ENCODE results near the gene SCAMP1.
"Not testable (repeated sequence)": the region's sequence is repeated elsewhere in the genome, so short reads cannot be mapped to it uniquely, and the experiment has no call there.

SCAMP1 gene

DNA sequence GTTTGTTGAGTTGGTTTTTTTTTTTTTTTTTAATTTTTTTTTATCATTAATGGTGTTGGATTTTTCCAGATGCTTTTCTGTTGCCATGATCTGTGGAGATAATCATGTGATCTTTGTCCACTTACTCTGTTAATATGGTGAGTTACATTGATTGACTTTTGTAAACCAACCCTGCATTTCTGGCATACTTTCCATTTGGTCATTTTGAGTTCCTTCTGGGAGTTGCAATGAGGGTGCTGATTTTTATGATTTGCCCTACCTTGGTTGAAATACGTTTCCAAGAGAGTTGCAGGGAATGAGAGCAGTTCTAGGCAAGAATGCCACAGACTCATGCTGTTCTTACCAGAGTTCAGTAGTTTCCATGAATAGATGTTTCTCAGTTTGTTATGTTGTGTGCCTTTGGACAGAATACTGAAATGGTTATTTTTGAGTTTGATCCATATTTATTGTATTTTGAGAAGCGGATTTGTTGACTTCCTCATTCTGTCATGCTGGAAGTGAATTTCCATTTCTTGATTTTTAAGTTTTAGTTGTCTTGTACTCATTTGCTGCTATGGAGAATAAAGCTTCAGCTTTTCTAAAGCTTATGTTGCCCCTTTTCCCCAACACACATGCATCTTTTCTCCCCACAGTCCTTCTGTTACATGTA is 69.0 kb downstream of the SCAMP1 start:
- no peak for DNase-seq (ENCODE audit: low read depth in 2 of 2)

DNA sequence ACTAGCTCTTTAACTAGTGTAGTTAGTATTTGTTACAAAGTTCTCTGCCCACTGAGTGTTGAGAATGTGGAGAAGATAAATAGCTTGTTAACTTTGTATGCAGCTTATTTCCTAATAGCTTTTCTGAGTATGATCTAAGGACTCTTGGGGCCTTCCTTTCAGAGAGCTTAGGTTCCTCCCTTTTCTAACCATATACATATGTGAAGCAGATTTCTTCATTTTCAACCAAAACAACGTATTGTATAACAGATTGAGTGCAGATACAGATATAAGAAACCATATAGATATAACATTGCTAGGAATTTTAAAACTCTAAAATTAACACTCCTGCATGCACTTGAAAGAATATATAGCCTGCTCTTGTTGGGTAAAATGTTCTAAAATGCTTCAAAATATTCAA is 70.4 kb downstream of the SCAMP1 start:
- no peak for DNase-seq (ENCODE audit: low read depth in 2 of 2)

DNA sequence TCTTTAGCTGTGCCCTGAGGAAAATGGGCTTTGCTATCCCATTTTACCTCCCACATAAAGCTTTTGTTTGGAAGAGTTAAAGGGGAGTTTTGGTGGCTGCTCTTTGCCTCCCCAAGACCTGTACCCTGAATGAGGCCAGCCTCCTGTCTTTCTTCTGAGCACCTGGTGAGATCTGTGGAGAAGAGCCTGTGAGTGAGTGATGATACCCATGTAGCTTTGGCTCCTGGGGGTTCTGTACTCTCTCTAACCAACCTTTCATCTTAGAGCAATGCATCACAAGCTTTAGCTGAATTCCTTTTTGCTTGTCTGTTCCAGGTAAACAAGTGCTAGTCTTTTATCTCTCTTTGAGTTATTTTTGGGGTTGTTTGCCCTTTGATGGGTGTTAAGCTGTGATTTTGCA is 73.6 kb downstream of the SCAMP1 start:
- no peak for DNase-seq (ENCODE audit: low read depth in 2 of 2)

DNA sequence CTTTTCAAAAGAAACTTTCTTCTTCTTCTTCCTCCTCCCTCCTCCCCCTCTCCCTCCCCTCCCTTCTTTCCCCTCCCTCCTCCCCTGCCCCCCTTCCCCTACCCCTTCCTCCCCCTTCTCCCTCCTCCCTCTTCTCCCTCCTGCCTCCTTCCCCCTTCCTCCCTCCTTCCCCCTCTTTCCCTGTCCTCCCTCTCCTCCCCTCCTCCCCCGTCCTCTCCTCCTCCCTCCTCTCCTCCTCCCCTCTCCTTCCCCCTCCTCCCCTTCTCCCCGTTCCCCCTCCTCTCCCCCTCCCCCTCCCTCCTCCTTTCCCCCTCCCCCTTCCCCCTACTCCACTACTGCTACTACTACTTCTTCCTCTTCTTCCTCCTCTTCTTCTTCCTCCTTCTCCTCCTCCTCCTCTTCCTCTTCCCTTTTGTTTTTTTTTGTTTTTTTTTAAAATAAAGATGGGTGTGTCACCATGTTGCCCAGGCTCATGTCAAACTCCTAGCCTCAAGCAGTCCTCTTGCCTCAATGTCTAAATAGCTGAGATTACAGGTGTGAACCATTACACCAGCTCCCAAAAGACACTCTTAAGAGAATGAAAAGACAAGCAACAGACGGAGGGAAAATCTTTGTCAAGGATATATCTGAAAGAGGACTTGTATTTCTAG is 87.5 kb downstream of the SCAMP1 start:
- no peak for DNase-seq (ENCODE audit: low read depth in 2 of 2)

DNA sequence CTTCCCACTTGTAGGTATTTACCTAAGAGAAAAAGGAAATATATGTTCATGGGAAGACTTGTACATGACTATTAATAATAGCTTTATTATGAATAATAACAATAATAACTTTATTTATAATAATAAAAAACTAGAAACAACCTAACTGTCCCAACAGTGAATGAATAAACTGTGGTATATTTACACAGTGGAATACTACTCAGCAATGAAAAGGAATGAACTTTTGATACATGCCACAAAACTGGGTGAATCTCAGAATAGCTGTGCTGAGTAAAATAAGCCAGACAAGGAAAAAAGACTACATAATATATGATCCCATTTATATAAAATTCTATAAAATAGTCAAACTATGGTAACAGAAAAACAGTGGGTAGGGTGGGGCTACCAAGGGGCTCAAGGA is 88.7 kb downstream of the SCAMP1 start:
- DNase-seq (ENCODE audit: low read depth in 2 of 2), result no peak

DNA sequence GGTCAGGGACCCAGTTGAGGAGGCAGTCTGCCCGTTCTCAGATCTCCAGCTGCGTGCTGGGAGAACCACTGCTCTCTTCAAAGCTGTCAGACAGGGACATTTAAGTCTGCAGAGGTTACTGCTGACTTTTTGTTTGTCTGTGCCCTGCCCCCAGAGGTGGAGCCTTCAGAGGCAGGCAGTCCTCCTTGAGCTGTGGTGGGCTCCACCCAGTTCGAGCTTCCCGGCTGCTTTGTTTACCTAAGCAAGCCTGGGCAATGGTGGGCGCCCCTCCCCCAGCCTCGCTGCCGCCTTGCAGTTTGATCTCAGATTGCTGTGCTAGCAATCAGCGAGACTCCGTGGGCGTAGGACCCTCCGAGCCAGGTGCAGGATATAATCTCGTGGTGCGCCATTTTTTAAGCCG is 97.1 kb downstream of the SCAMP1 start:
- DNase-seq (ENCODE audit: low read depth in 2 of 2), result not testable (repeated sequence)

DNA sequence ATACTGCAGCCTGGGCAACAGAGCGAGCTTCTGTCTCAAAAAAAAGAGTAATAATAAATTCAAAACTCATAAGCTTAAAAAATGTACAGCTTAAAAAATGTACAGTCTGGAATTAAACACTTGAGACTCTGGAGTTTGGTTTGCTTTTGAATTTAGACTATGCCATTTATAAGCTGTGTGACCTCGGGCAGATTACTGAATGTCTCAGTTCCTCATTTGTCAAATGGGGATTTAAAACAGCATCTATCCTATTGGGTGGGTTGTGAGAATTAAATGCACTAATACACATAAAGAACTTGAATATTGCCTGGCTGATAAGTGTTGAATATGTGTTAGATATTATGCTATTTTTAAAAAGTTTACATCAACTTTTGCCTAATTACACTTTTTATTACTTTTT is 98.4 kb downstream of the SCAMP1 start:
- DNase-seq (ENCODE audit: low read depth in 2 of 2), result no peak

DNA sequence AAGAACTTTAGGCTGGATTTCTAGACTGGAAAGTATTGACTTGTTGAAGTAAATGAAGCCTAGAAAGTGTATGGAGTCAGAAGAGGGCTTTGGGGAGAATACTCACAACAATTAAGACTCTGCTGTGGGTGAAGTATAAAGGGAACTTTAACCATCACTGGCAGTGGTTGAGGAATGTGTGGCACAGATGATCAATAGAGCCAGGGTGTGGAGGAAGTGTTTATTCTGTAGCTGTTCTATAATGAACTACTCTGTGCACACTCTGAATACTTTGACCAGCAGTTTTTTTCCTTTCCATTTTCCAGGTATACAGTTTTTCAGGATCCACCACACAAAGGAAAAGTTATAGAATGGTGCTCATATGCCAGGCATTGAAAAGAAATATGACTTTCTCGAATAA is 106.7 kb downstream of the SCAMP1 start:
- no peak for DNase-seq (ENCODE audit: low read depth in 2 of 2)

DNA sequence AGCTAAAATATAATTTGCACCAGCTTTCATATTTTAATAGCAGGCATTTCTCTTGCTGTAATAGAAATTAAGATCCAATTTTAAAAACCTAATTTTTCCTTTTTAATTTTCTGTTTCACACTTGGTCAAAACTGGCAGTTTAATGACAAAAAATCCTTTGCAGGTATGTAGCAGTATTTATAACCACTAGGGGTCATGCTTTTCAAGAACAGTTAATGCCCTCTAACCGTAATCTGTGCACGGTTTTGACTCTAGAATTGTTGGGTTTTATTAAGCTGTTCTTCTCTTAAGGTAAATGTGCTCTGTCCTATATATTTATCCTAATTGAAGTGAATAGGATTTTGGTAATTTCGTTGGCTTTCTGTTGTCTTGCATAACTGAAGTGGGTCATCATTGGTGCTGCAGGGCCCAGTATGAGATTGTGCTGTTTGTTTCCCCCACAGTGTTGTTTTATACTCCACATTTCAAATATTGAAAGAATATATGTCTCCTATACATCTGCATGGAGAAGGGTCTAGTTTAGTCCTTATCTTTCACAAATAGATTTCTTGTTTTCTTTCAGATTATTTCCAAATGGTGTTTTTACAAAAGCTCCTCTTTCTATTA is 107.4 kb downstream of the SCAMP1 start:
- no peak for DNase-seq (ENCODE audit: low read depth in 2 of 2)

DNA sequence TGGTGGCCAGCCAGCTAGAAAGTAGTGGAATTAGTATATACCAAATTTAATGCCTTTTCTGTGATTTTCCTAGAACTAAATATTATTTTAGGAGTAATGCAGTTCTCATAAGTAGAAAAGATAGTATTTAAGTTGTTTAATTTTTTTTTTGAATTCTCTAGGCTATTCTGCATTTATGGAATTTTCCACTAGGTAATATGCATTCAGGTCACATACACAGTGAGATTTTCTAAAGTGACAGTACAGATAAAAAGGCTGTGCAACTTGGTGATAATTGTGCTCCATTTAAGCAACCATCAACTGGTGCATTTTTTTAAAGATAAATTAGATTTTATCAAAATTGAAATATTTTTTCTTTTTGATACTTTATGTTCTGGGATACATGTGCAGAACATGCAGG is 111.5 kb downstream of the SCAMP1 start:
- no peak for DNase-seq (ENCODE audit: low read depth in 2 of 2)

DNA sequence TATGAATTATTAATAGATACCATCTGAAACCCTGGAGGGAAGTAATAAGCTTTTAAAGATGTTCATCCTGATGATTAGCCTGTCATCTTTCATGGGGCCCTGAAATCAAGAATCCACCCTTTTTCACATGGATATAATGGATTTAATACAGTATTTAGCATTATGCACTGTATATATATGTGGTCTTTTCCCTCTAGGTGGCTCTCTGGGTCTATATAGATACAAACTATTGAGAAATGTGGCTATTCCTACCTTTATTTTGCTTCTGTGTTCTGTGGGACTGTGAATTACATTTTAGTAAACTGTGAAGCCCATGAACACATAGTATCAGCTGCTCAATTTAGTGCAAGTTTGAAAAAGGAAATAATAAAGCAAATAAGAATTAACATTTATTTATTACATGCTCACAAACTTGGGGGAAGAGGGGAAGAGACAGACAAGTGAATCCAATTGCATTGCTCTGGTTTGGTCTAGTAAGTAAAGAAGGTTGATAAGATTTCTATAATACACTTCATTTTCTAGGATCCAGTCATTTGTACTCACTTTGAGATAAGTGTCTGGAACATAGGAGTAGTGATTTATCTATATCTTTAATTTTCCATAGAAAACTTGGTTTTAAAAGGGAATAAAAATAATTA is 112.2 kb downstream of the SCAMP1 start:
- DNase-seq (ENCODE audit: low read depth in 2 of 2), result no peak

DNA sequence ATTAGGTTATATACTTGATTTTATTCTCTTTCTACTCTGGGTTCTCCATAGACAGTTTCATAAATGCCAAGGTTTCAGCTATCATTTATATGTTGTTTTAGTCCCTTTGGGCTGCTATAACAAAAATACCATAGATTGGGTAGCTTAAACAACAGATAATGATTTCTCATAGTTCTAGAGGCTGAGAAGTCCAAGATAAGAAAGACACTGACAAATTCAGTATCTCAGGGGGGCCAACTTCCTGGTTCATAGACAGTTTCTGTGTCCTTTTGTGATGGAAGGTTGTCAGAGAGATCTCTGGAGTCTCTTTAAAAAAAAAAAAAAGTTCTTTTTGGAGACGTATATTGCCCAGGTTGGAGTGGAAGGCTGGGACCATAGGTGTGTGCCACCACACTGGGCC is 113.3 kb downstream of the SCAMP1 start:
- DNase-seq (ENCODE audit: low read depth in 2 of 2), result no peak

DNA sequence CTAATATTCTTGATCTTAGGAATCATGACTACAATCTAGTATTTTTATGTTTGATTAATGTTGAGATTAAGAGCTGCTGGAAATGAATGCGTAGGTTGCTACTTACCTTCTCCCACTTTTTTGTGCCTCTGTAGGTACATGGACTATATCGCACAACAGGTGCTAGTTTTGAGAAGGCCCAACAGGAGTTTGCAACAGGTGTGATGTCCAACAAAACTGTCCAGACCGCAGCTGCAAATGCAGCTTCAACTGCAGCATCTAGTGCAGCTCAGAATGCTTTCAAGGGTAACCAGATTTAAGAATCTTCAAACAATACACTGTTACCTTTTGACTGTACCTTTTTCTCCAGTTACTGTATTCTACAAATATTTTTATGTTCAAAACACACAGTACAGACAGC is 115.0 kb downstream of the SCAMP1 start:
- DNase-seq (ENCODE audit: low read depth in 2 of 2), result no peak

DNA sequence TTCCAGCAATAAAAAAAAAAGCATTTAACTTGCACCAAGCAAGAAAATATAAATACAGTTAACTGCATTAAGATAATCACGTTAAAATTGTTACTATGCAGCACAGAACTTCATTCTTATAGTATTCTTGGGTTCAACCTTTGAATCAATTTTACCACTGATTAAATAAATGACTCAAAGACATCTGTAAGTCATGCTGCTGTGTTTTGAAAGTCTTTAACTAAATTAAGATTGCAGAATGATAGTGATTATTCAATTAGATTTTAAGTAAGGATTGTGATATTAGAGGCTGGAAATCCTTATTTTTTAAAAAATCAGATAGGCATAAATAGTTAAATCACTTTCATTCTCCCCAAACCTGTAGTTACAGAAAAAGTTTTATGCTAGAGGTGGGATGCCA is 116.4 kb downstream of the SCAMP1 start:
- DNase-seq (ENCODE audit: low read depth in 2 of 2), result no peak

DNA sequence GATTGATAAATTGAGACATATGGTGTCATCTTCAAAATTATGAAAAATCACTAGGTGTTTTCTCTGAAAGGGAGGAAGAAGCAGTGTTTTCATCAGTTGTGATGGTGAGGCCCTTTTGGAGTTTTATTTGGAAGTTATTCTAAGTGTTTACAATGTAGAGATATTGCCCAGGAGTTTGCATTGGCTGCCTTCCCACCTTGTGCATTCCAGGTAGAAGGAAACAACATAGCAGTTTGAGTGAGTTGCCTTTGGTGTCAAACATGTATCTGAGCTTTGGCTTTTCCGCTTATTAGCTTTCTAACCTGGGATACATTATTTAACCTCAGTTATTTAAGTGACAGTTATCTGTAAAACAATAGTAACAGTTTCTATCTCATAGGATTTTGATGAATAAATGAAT is 122.5 kb downstream of the SCAMP1 start:
- DNase-seq (ENCODE audit: low read depth in 2 of 2), result no peak

DNA sequence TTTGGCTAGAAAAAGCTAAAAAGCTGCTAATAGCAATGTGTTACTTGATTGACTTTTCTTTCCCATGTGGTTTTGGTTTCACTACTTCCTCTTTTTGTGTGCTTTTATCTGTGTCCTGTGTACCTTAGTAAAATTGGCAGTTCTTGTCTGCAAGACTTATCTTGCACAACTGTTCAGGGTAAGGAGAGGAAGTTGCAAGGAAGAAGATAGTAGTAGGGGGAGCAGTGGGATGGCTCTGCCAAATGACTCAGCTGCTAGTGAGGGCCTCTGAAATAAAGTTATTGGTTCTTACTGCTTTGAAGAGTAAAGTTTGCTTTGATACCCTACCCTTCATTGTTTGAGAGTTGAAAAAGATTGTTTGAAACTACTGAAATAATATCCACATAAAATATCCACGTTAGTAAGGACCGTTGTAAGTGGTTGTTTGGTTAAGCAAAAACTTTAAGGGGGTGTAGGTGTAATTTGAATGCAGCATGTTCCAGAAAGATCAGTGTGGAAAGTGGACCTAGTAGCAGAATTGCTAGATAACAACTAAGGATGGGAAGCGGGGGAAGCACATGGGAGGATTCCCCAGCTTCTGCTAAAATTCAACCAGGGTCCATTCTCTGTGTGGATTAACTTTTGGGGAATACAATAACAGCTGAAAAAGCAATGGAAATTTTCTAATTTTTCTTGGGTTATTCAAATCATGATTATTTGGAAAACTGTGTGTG is 123.5 kb downstream of the SCAMP1 start:
- DNase-seq (ENCODE audit: low read depth in 2 of 2), result no peak

DNA sequence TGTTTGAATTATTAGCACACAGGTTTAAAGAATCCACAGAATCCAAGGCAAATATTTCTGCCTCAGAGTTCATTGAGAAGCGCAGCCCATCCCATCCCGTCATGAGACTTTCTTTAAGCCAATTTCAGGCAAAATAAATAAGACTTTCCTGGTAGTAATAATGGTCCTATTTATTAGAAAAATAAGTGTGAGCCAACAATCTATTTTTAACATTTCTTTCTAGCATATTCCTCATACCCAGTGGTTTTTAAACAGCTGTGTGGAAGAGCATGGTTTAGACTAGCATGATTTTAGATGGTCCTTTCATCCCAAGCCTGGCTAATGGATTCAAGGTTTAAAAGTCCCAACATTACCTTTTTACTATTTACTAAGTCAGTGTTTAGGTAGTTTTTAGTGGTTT is 125.8 kb downstream of the SCAMP1 start:
- DNase-seq (ENCODE audit: low read depth in 2 of 2), result no peak

DNA sequence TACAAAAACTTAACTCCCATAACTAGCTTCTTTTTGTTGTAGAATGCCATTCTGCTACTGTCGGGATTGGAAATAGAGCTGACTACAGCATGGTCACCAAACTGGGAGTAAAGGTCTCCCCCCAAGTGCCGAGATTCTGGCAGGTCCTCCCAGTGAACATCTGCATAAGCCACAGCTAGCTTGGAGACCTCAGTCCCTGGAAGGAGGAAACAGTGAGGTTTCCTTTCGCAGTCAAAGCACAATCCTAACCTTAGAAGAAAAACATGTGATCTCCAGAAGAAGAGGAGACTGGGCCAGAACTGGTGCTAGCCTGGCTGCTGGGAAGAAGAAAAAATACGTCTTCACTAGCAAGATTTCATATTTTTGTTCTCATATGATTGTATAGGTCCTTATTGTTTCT is 127.4 kb downstream of the SCAMP1 start:
- DNase-seq (ENCODE audit: low read depth in 2 of 2), result no peak

DNA sequence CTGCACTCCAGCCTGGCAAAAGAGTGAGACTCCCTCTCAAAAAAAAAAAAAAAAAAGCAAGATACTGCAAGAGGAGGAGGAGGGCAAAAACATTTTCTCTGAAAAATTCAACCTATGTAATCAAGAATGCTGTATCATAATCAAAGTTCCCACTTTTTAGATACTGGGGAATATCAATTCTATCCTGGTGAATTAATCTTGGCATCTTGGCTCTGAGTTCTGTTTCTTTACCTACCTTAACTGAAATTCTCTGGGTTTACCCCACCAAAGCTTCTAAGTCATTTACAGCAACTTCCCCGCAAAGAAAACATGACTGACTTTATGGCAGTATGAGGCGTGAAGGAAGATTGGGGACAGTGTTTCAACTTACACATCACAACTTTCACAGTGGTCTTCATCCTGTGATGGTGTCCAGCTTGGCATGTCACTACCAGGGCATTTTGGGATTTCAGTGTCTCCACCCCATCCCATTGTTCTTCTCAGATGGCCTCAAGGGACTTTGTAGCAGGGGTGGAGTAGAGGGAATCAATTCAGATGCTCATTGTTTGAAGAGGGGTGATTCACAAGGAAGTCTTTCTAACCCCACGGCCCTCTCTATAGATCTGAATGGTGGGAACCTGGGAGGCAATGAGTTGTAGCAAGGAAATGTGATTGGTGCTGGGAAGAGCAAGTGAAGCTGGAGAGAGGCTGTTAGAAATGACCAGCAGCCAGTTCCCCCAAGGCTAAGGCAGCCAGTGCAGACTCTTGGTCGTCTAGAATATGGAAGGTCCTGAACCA is 130.5 kb downstream of the SCAMP1 start:
- no peak for DNase-seq (ENCODE audit: low read depth in 2 of 2)

DNA sequence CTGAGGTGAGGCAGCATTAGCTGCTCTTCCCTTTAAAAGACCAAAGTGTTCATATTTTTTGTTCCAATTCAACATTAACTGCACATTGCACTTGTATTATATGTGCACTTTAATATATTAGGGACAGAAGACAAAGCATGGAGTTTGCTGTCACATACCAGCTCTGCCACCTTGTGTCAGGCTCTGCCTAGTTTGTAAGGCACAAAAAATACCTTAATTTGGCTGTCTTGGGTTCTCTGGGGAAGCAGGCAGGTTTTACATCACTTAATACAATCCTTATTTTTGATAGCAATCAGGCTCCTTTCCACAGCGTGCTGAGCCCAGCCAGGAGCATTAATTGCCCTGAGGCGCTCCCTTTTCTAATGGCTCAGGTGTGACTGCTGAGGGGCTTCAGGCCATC is 131.8 kb downstream of the SCAMP1 start:
- DNase-seq (ENCODE audit: low read depth in 2 of 2), result no peak

DNA sequence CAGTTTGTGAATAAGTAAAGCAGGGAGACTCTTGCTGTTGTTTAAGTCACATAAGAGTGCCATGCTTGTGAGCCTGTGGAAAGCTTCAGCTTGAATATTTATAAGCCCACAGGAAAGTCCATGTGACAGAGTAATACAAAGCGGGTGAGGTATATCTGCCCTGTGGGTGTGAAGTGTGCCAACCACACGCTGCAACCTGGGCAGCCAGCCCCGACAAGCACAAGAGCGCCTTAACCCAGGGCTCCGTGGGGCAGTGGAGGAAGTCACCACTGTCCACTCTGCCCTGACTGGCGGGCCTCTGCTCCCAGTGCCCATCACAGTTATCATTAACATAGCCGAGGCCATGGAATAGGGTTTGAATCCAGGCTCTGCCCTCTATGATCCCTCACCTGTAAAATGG is 132.2 kb downstream of the SCAMP1 start:
- no peak for DNase-seq (ENCODE audit: low read depth in 2 of 2)

DNA sequence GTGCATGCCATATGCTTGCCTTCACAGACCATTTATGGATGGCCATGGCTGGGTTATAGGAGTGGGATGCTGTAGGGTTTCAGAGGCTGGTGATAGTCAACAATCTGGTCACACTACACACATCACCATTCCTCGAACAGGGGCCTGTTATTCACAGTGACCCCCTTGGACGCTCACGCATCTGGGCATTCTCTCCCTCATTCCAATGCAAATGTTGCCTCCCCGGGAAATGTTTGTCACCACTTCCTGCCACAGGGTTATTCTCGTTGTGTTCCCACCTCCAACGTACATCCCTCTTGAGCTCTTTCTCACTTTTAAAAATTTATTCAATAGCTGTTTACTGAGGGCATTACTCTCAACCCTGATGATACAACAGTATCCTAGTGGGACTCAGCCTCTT is 135.4 kb downstream of the SCAMP1 start:
- no peak for DNase-seq (ENCODE audit: low read depth in 2 of 2)

Measured in stimulated activated CD4-positive, alpha-beta T cell treated with anti-CD3 and anti-CD28 coated beads, Interleukin-1b, Interleukin-23, amount 100 ng/mL, for 1 hour (primary cell).